ENCODE measurements around the gene NET1.

The NET1 gene

DNA sequence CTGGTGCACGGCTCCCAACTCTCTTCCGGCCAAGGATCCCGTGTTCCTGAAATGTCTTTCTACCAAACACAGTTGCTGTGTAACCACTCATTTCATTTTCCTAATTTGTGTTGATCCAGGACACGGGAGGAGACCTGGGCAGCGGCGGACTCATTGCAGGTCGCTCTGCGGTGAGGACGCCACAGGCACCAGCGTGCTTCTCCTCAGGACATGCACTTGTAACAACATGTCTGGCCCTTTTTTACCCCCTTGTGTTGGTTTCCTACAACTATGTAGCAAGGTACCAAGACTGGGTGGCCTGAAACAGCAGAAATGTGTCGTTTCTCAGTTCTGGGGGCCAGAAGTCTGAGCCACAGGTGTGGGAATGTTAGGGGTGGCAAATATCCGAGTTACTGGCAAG, 68.8 kb downstream of the NET1 start:
- Histone ChIP-seq H3K9me3 (ENCODE audit: insufficient read depth, low read length) (no peaks in the 10 kb centered on the region), H3K4me1 (ENCODE audit: insufficient read depth, insufficient read length) (peaks cover 13% of the 10 kb centered on the region), H3K9ac (ENCODE audit: insufficient read length, low read depth) (no peak overlapping the region), H3K27me3 (ENCODE audit: insufficient read depth, insufficient read length) (no peaks in the 10 kb centered on the region), H3K36me3 (ENCODE audit: insufficient read depth, insufficient read length, low read length) (no peaks in the 10 kb centered on the region), H3K4me3 (ENCODE audit: insufficient read length, low read depth) (no peak overlapping the region)
- TF ChIP-seq SUZ12 (IDR thresholded peaks at IDR 0.05; ENCODE audit: extremely low read depth, insufficient read depth, insufficient read length) (no peak), YY1 (IDR thresholded peaks at IDR 0.05; ENCODE audit: insufficient read depth, insufficient read length) (no peak), ZNF274 (IDR thresholded peaks at IDR 0.05; ENCODE audit: low read depth, low read length) (no peak)
- DNase-seq (ENCODE audit: low read depth, low spot score): no peak

DNA sequence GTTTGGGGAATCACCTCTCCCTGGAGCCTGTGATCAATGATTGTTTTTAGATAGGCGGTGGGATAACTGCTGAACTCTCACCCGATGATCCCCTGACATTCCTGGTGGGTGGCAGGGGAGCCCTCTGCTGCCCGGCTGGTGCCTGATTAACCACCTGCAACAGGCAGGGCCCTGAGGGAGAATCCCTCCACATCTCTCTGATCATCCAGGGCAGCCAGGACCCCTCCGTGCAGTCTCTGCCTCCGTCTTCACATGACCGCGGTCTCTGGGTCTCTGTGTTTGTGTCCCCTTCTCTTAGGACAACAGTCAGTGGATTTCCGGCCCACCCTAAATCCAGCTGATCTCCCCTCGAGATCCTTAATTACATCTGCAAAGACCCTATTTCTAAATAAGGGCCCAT, 69.7 kb downstream of the NET1 start:
- Histone ChIP-seq H3K4me1 (ENCODE audit: insufficient read depth, insufficient read length) (peaks cover 21% of the 10 kb centered on the region), H3K27me3 (ENCODE audit: insufficient read depth, insufficient read length) (no peaks in the 10 kb centered on the region), H3K4me3 (ENCODE audit: insufficient read length, low read depth) (no peak overlapping the region), H3K9ac (ENCODE audit: insufficient read length, low read depth) (no peak overlapping the region), H3K36me3 (ENCODE audit: insufficient read depth, insufficient read length, low read length) (no peaks in the 10 kb centered on the region), H3K9me3 (ENCODE audit: insufficient read depth, low read length) (no peaks in the 10 kb centered on the region)
- TF ChIP-seq YY1 (IDR thresholded peaks at IDR 0.05; ENCODE audit: insufficient read depth, insufficient read length) (no peak), ZNF274 (IDR thresholded peaks at IDR 0.05; ENCODE audit: low read depth, low read length) (no peak), SUZ12 (IDR thresholded peaks at IDR 0.05; ENCODE audit: extremely low read depth, insufficient read depth, insufficient read length) (no peak)
- no peak for DNase-seq (ENCODE audit: low read depth, low spot score)

DNA sequence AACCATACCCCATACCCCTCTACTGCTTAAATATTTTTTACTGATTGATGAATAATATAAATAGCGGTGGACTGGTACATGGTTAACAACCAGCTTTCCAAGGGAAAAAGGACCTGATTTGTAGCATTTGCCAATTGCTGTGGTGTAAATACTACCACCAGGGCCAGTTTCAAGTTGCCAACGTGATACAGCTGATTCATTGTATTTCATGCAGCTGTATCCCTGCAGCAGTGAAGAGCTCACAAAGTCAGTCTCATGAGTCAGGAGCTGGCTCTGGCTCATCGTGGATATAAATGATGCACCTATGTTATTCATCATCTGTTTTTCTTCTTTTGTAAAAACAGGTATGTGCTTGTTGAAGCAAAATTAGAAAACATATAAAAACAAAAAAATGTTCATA, 71.8 kb downstream of the NET1 start:
- Histone ChIP-seq H3K4me3 (ENCODE audit: insufficient read length, low read depth) (no peak overlapping the region), H3K9ac (ENCODE audit: insufficient read length, low read depth) (no peak overlapping the region), H3K27me3 (ENCODE audit: insufficient read depth, insufficient read length) (no peaks in the 10 kb centered on the region), H3K4me1 (ENCODE audit: insufficient read depth, insufficient read length) (peaks cover 17% of the 10 kb centered on the region), H3K36me3 (ENCODE audit: insufficient read depth, insufficient read length, low read length) (no peaks in the 10 kb centered on the region), H3K9me3 (ENCODE audit: insufficient read depth, low read length) (no peaks in the 10 kb centered on the region)
- TF ChIP-seq SUZ12 (IDR thresholded peaks at IDR 0.05; ENCODE audit: extremely low read depth, insufficient read depth, insufficient read length): no peak
- TF ChIP-seq YY1 (IDR thresholded peaks at IDR 0.05; ENCODE audit: insufficient read depth, insufficient read length): no peak
- TF ChIP-seq ZNF274 (IDR thresholded peaks at IDR 0.05; ENCODE audit: low read depth, low read length): no peak
- no peak for DNase-seq (ENCODE audit: low read depth, low spot score)

DNA sequence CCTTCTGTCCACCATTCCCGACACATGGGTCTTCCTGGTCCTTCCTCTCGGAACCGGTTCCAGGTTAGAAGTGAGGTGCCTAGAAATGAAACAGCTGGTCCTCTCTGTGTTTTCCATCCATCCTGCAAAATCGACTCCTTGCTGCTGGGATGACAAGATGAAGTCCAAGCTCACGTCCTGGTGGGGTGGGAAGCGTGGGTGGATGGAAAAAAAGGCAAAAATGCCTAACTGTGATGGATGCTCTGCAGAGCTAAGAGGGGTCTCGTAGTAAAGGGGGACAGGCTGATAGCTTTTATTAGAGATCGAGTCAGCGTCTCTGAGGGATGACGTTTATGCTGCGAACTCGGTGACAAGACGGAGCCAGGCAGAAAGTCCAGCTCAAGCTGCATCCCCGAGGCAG, 72.9 kb downstream of the NET1 start:
- Histone ChIP-seq H3K4me3 (ENCODE audit: insufficient read length, low read depth) (no peak overlapping the region), H3K9me3 (ENCODE audit: insufficient read depth, low read length) (no peaks in the 10 kb centered on the region), H3K4me1 (ENCODE audit: insufficient read depth, insufficient read length) (peaks cover 17% of the 10 kb centered on the region), H3K36me3 (ENCODE audit: insufficient read depth, insufficient read length, low read length) (no peaks in the 10 kb centered on the region), H3K27me3 (ENCODE audit: insufficient read depth, insufficient read length) (no peaks in the 10 kb centered on the region), H3K9ac (ENCODE audit: insufficient read length, low read depth) (no peak overlapping the region)
- no peak for TF ChIP-seq ZNF274 (IDR thresholded peaks at IDR 0.05; ENCODE audit: low read depth, low read length)
- TF ChIP-seq SUZ12 (IDR thresholded peaks at IDR 0.05; ENCODE audit: extremely low read depth, insufficient read depth, insufficient read length): no peak
- no peak for TF ChIP-seq YY1 (IDR thresholded peaks at IDR 0.05; ENCODE audit: insufficient read depth, insufficient read length)
- DNase-seq (ENCODE audit: low read depth, low spot score): no peak

DNA sequence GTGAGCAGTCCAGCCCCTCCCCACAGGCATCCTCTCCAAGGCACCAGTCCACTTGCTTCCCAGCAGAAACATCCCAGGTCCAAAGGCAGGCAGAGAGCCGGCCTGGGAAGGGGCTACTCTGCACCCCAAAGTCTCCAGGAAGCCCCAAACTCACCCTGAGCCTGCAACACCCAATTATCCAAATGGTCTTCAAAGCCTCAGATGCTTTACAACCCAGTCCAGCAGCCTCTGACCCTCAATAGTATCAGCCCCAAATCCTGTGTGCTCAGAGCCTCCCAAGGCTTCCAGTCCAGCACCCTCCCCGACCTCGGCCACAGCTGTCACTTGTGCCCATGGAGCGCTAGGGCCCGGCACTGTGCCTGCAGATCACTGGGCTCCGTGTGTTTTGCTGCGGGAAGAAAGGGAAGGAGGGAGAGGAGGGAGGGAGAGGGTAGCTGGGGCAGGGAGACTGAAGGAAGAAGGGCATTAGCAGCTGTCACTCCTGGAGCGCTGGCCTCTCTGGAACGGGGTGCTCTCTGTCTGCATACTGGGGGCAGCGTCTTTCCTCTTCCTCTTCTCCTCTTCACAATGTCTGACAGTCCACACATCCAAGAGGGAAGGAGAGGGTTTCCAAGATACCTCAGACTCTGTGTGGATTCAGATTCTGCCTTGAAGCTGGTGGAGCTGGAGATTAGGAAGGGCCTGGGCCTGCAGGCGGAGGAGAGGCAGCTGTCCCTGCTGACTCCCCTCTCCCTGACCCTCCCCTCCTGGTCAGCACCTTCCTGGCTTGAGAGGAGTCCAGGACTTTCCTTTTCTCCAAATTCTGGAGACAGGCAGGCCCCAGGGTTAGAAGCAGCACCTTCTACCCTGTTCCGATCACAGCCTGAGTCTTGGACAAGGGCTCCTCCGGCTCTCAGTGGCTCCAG, 73.8 kb downstream of the NET1 start:
- Histone ChIP-seq H3K36me3 (ENCODE audit: insufficient read depth, insufficient read length, low read length) (no peaks in the 10 kb centered on the region), H3K4me3 (ENCODE audit: insufficient read length, low read depth) (no peak overlapping the region), H3K4me1 (ENCODE audit: insufficient read depth, insufficient read length) (peaks cover 17% of the 10 kb centered on the region), H3K27me3 (ENCODE audit: insufficient read depth, insufficient read length) (no peaks in the 10 kb centered on the region), H3K9me3 (ENCODE audit: insufficient read depth, low read length) (0 out of 2 replicates have a peak, but pooled peaks cover 2% of the 10 kb centered on the region), H3K9ac (ENCODE audit: insufficient read length, low read depth) (no peak overlapping the region)
- no peak for DNase-seq (ENCODE audit: low read depth, low spot score)
- no peak for TF ChIP-seq YY1 (IDR thresholded peaks at IDR 0.05; ENCODE audit: insufficient read depth, insufficient read length)
- no peak for TF ChIP-seq ZNF274 (IDR thresholded peaks at IDR 0.05; ENCODE audit: low read depth, low read length)
- TF ChIP-seq SUZ12 (IDR thresholded peaks at IDR 0.05; ENCODE audit: extremely low read depth, insufficient read depth, insufficient read length): no peak

DNA sequence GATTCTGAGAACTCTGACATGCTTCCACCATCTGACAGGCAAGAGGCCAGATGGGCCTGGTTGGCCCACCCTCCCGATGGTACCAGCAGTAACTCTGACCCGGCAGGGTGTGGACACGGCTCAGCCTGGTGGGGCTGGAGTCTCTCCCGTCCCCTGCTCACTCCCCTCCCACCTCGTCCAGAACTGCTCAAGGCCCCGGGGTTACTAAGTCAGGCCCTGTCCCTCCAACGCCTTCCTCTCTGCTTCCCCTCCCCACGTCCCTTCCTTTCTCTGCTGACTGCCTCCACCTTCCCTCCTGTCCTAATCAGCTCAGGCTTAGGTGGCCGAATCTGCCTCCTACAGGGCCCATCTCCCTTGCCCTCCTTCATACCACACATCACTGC, 74.5 kb downstream of the NET1 start:
- Histone ChIP-seq H3K9me3 (ENCODE audit: insufficient read depth, low read length) (peaks cover 9% of the 10 kb centered on the region; the same call in 1 of the 2 replicates), H3K27me3 (ENCODE audit: insufficient read depth, insufficient read length) (no peaks in the 10 kb centered on the region), H3K36me3 (ENCODE audit: insufficient read depth, insufficient read length, low read length) (no peaks in the 10 kb centered on the region), H3K4me1 (ENCODE audit: insufficient read depth, insufficient read length) (peaks cover 17% of the 10 kb centered on the region), H3K9ac (ENCODE audit: insufficient read length, low read depth) (no peak overlapping the region), H3K4me3 (ENCODE audit: insufficient read length, low read depth) (no peak overlapping the region)
- TF ChIP-seq ZNF274 (IDR thresholded peaks at IDR 0.05; ENCODE audit: low read depth, low read length): no peak
- no peak for TF ChIP-seq YY1 (IDR thresholded peaks at IDR 0.05; ENCODE audit: insufficient read depth, insufficient read length)
- TF ChIP-seq SUZ12 (IDR thresholded peaks at IDR 0.05; ENCODE audit: extremely low read depth, insufficient read depth, insufficient read length): no peak
- DNase-seq (ENCODE audit: low read depth, low spot score): no peak

DNA sequence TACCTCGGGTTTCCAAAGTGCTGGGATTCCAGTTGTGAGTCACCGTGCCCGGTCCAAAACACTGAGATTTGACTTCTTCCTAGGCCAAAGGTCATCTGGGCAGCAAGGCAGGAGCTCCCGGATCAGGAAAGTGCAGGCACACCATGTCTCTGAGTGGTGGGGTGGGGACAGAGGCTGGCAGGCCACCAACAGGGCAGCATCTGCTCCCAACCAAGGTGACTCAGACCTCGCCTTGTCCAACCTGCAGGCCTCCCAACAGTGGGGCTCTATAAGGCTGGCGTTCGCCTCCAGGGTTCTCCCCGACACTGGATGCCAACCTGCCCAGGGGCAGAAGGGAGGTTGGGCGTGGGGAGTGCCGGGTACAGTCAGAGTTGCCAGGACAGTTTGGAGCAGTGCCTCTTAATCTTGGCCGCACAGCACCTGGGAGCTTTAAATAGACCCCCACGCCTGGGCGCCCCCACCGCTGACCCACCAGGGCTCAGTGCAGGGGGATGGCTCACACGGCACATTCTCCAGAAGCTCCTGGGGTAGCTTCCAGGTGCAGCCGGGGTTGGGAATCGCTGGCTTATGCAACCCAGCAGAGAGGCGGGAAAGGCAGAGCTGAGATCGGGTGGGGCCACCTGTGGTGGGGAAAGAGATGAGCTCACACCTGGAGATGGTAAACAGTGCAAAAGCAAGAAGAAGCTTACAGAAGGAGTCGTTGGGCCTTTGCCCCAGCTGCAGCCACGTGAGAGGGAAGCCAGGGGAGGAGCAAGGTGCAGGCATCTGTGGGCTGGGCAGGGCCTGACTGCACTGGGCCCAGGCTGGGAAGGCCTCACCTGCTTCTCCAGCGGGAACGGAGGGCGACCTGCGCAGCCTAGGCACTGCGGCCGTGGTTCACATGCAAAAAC, 76.2 kb downstream of the NET1 start:
- H3K9me3 ChIP-seq (ENCODE audit: insufficient read depth, low read length): peaks cover 19% of the 10 kb centered on the region; the same call in 1 of the 2 replicates
- TF ChIP-seq SUZ12 (IDR thresholded peaks at IDR 0.05; ENCODE audit: extremely low read depth, insufficient read depth, insufficient read length): no peak
- TF ChIP-seq ZNF274 (IDR thresholded peaks at IDR 0.05; ENCODE audit: low read depth, low read length): no peak
- no peak for TF ChIP-seq YY1 (IDR thresholded peaks at IDR 0.05; ENCODE audit: insufficient read depth, insufficient read length)
- no peak for DNase-seq (ENCODE audit: low read depth, low spot score)
- no peaks in the 10 kb centered on the region for H3K36me3 ChIP-seq (ENCODE audit: insufficient read depth, insufficient read length, low read length)
- no peaks in the 10 kb centered on the region for H3K27me3 ChIP-seq (ENCODE audit: insufficient read depth, insufficient read length)
- no peak overlapping the region for H3K9ac ChIP-seq (ENCODE audit: insufficient read length, low read depth)
- H3K4me1 ChIP-seq (ENCODE audit: insufficient read depth, insufficient read length): peaks cover 17% of the 10 kb centered on the region
- H3K4me3 ChIP-seq (ENCODE audit: insufficient read length, low read depth): no peak overlapping the region

All from NT2/D1 (cell line).